Endodermal cell (in vitro differentiated cells): ENCODE data around the gene RIMBP3C. TPM values are rescaled to one million over a fixed set of nuclear protein-coding genes. Genes with fewer than 3 reads are reported as not detected.

ENCODE experiments used
- DNase-seq: peaks from one replicate; pipeline ENCODE4 v3.0.0-alpha.2; 2017
- H3K27ac ChIP-seq: 2 replicates; pipeline ENCODE4 v1.5.1; 2013; ENCODE audit warnings: mild to moderate bottlenecking, low read depth, low read length, moderate library complexity
- H3K27me3 ChIP-seq: 2 replicates; pipeline ENCODE4 v1.6.1; 2013; ENCODE audit warnings: mild to moderate bottlenecking, low read length, moderate library complexity; ENCODE audit not compliant: insufficient read depth, control insufficient read depth, poor library complexity, severe bottlenecking
- H3K36me3 ChIP-seq: 2 replicates; pipeline ENCODE4 v1.7.0; 2013; ENCODE audit warnings: mild to moderate bottlenecking, low read length, moderate library complexity; ENCODE audit not compliant: control insufficient read depth, insufficient read depth
- H3K4me1 ChIP-seq: one replicate; pipeline ENCODE4 v1.7.0; 2013; ENCODE audit warnings: low read length; ENCODE audit not compliant: control insufficient read depth, insufficient read depth
- H3K4me3 ChIP-seq: 2 replicates; pipeline ENCODE4 v1.5.1; 2013; ENCODE audit warnings: mild to moderate bottlenecking, low read length, moderate library complexity
- H3K9ac ChIP-seq: 2 replicates; pipeline ENCODE4 v1.6.1; 2013; ENCODE audit warnings: mild to moderate bottlenecking, low read length, moderate library complexity; ENCODE audit not compliant: poor library complexity, severe bottlenecking; ENCODE audit errors: extremely low read depth
- H3K9me3 ChIP-seq: 2 replicates; pipeline ENCODE4 v1.6.1; 2013; ENCODE audit warnings: mild to moderate bottlenecking, low read length, moderate library complexity; ENCODE audit not compliant: control insufficient read depth
- H3K27ac Mint-ChIP-seq: 2 replicates; pipeline ENCODE4 v1.8.0; 2020; ENCODE audit warnings: mixed read lengths
- H3K27me3 Mint-ChIP-seq: 2 replicates; pipeline ENCODE4 v1.8.0; 2021; ENCODE audit warnings: mild to moderate bottlenecking, mixed read lengths; ENCODE audit not compliant: insufficient read depth
- H3K36me3 Mint-ChIP-seq: 2 replicates; pipeline ENCODE4 v1.8.0; 2020; ENCODE audit warnings: low read depth, mixed read lengths
- H3K4me1 Mint-ChIP-seq: 2 replicates; pipeline ENCODE4 v1.8.0; 2020; ENCODE audit warnings: mixed read lengths
- H3K4me3 Mint-ChIP-seq: 2 replicates; pipeline ENCODE4 v1.8.0; 2020; ENCODE audit warnings: mild to moderate bottlenecking, moderate library complexity, mixed read lengths
- H3K9me3 Mint-ChIP-seq: 2 replicates; pipeline ENCODE4 v1.8.0; 2020; ENCODE audit warnings: mild to moderate bottlenecking, mixed read lengths
- CTCF ChIP-seq: fragments of 200-600 bp; sonication (generic); conservative IDR thresholded peaks from 2 replicates; pipeline ENCODE4 v1.5.0; 2021; ENCODE audit warnings: antibody characterized with exemption, mild to moderate bottlenecking
- WGBS, 2 experiments: methylation state at CpG; one replicate each; pipeline versions ENCODE4 v1.1.5 to v1.1.7; 2013; ENCODE audit warnings: missing lambda C conversion rate in 2 of 2, mixed read lengths in 1 of 2; ENCODE audit not compliant: insufficient coverage in 1 of 2, insufficient read length in 1 of 2; 5-methylcytosine and 5-hydroxymethylcytosine counted together
- total RNA-seq, 2 donors: library from RNA; stranded (reverse); fragmentation: NEBNext Ultra II Directional in 1 of 2; extraction: Animal tissue kit (Norgen Biotek cat#: 25700) in 1 of 2; gene quantifications; 2 replicates in 1 of 2; 3 replicates in 1 of 2; pipeline ENCODE4 v1.2.1, GENCODE V29; 2021

The RIMBP3C gene
- total RNA-seq, 2 donors from 2014 or later: 0.53 to 0.75 TPM

DNA sequence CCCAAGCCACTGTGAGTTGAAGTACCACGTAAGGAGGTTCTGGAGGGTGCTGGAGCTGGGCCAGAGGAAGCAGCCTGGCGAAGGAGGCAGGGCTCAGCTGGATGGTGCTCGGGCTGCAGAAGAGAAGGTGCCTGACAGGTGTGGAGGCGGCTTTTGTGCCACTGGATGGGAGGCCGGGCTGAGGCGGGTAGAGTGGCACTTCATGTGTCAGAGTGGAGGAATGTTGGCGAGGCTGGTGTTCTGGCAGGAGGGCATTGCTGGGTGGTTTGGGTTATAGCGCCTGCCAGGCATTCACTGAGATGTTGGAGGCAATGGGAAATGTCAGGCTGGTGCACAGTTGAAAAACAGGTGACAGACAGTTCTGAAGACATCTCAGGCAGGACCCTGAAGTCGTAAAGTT, 40.4 kb upstream of the RIMBP3C start:
- 94 to 97% methylated on average over 9 of the region's 9 CpGs for WGBS, 2 experiments
- Mint-ChIP-seq H3K27me3 (no peaks in the 10 kb centered on the region), H3K27ac (no peak overlapping the region), H3K9me3 (no peaks in the 10 kb centered on the region), H3K4me3 (no peak overlapping the region), H3K4me1 (peaks cover 12% of the 10 kb centered on the region), H3K36me3 (peaks cover 60% of the 10 kb centered on the region)
- no peak for TF ChIP-seq CTCF
- Histone ChIP-seq H3K4me3 (no peak overlapping the region), H3K9ac (no peak overlapping the region), H3K36me3 (peaks cover 65% of the 10 kb centered on the region), H3K4me1 (no peaks in the 10 kb centered on the region), H3K27me3 (no peaks in the 10 kb centered on the region), H3K27ac (no peak overlapping the region), H3K9me3 (no peaks in the 10 kb centered on the region)
- no peak for DNase-seq

GRCh38 chr22:21590809-21591641, 39.8 kb upstream of the RIMBP3C start:
- H3K27ac Mint-ChIP-seq: peak overlapping the region; percentile 58
- no peak overlapping the region for H3K27ac ChIP-seq

GRCh38 chr22:21589396-21589795, 38.1 kb upstream of the RIMBP3C start:
- WGBS, 2 experiments: 94 to 97% methylated on average over 7 to 8 of the region's 8 CpGs
- no peak overlapping the region for H3K4me3 Mint-ChIP-seq
- TF ChIP-seq CTCF: no peak
- DNase-seq: no peak
- H3K36me3 ChIP-seq: peaks cover 50% of the 10 kb centered on the region
- peaks cover 12% of the 10 kb centered on the region for H3K4me1 Mint-ChIP-seq
- H3K36me3 Mint-ChIP-seq: peaks cover 44% of the 10 kb centered on the region
- no peaks in the 10 kb centered on the region for H3K27me3 ChIP-seq
- H3K4me3 ChIP-seq: no peak overlapping the region
- no peak overlapping the region for H3K27ac ChIP-seq
- no peak overlapping the region for H3K9ac ChIP-seq
- H3K27me3 Mint-ChIP-seq: no peaks in the 10 kb centered on the region
- H3K9me3 ChIP-seq: no peaks in the 10 kb centered on the region
- H3K4me1 ChIP-seq: no peaks in the 10 kb centered on the region
- no peak overlapping the region for H3K27ac Mint-ChIP-seq
- no peaks in the 10 kb centered on the region for H3K9me3 Mint-ChIP-seq

More at GRCh38 chr22:21590809-21591641, 39.8 kb upstream of the RIMBP3C start:
- no peaks in the 10 kb centered on the region for H3K4me1 ChIP-seq
- Mint-ChIP-seq H3K36me3 (peaks cover 55% of the 10 kb centered on the region), H3K9me3 (no peaks in the 10 kb centered on the region), H3K27me3 (no peaks in the 10 kb centered on the region), H3K4me1 (peaks cover 12% of the 10 kb centered on the region), H3K4me3 (no peak overlapping the region)
- no peak for TF ChIP-seq CTCF
- no peak overlapping the region for H3K9ac ChIP-seq
- H3K36me3 ChIP-seq: peaks cover 58% of the 10 kb centered on the region
- H3K4me3 ChIP-seq: no peak overlapping the region
- H3K27me3 ChIP-seq: no peaks in the 10 kb centered on the region
- H3K9me3 ChIP-seq: no peaks in the 10 kb centered on the region
- no peak for DNase-seq
- 95 to 97% methylated on average over 4 to 9 of the region's 9 CpGs for WGBS, 2 experiments
